DMS153 (cell line): ENCODE measurements around the gene DBT.
A peak's percentile ranks its signal among the peaks of the same experiment; 100 is the strongest.
"Not testable (repeated sequence)": the region's sequence is repeated elsewhere in the genome, so short reads cannot be mapped to it uniquely, and the experiment has no call there.

Experiments used
- DNase-seq: peaks from one replicate; lab custom pipeline; 2025; lab: John Stamatoyannopoulos, UW

DBT gene

DNA sequence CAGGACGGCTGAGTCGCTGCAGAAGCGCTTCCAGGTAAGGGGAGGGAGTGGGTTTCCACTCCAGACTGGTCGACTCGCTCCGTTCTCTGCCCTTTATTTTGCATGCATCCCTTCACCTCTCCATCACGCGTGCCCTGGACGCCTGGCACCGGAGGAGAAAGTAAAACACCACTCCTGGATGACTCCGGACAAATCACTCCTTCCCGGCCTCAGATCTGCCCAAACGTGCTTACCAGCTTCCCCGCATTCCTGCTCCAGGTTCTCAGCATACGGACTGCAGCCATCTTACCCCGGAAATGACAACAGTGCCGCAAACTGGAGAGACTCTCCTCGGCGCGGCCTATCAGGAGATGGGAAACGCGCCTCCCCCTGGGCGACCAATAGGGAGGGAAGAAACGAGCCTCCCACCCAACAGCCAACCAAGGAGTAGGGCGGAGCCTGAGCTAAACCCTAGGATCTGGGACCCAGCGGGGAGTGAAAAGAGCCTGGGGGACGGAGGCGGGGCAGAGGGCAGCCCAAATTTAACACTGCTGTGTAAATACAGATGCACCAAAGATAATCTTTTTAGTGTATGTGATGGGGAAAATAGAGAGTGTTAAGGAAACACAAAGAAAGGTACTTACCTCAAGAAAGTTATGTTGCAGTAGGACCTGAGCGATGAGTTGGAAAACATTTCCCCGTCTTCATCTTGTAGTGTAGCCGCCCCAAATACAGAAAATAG is at the start of gene DBT:
DBT (minus strand) TSS at position 298 of the 721 bp plus-strand sequence; CDS start at position 284, 14 bp downstream.
- DNase-seq, result peak; percentile 91

GRCh38 chr1:100298512-100298911 is 48.9 kb upstream of the DBT start:
- no peak for DNase-seq

DNA sequence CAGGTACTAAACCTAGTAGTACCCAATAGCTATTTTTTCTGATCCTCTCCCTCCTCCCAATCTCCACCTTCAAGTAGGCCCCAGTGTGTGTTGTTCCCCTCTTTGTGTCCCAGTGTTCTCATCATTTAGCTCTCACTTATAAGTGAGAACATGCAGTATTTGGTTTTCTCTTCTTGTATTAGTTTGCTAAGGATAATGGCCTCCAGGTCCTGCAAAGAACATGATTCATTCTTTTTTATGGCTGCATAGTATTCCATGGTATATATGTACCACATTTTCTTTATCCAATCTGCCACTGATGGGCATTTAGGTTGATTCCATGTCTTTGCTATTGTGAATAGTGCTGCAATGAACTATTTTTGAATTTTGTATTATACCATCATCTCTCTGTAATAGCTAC is 47.4 kb upstream of the DBT start:
- not testable (repeated sequence) for DNase-seq

DNA sequence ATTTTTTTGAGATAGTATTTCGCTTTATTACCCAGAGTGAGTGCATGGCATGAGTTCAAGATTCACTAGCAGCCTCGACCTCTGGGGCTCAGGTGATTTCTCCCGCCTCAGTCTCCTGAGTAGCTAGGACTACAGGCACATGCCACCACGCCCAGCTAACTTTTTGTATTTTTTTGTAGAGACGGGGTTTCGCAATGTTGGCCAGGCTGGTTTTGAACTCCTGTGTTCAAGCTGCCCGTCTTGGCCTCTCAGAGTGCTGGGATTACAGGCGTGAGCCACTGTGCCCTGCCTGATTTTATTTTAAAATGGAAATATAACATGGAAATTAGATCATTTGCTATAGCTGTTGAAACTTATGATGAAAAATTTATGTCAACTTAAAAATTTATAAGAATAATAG is 46.5 kb upstream of the DBT start:
- no peak for DNase-seq

- no peak for DNase-seq
Observed at GRCh38 chr1:100292711-100293110, 43.1 kb upstream of the DBT start.

DNA sequence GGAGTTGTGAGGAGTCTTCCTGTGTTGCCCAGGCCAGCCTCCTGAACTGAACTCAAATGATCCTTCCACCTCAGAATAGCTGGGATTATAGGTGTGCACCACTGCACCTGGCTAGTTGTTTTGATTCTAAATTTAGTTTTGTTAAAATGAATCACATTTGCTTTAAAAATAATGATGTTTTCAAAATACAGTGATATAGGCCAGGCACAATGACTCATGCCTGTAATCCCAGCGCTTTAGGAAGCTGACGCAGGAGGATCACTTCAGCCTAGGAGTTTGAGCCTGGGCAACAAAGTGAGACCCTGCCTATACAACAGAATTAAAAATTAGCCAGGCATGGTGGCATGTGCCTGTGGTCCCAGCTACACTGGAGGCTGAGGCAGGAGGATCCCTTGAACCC is 40.7 kb upstream of the DBT start:
- DNase-seq, result no peak

DNA sequence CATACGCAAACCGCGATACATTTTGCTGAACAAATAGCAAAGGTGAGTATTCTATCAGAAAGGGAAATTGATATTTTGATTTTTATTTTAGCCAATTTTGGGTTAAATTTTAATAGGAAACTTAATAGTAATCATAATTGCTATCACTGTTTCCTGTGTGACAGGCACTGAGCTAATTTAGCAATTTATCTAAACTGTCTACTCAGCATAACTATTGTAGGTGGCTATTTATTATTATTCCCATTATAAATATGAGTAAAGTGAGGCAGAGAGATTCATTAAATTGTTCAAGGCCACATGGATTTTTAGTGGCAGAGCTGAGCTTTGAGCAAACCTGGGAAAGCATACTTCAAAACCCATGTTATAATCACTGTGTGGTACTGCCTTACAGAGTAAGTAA is 37.5 kb upstream of the DBT start:
- DNase-seq, result no peak

DNA sequence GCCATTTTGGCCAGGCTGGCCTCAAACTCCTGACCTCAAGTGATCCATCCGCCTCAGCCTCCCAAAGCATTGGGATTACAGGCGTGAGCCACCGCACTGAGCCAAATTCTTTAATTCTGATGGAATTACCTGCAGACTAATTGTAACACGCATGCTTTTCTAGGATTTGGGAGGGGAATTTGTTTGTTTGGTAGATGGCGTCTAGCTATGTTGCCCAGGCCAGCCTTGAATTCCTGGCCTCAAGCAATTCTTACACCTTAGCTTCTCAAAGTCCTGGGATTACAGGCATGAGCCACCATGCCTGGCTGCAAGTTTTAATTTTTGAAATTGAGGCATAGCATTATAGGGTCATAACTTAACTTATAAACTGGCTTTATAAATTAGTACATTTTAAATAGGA is 35.0 kb upstream of the DBT start:
- DNase-seq, result no peak

GRCh38 chr1:100279954-100280682 is 30.5 kb upstream of the DBT start:
- DNase-seq, result no peak

DNA sequence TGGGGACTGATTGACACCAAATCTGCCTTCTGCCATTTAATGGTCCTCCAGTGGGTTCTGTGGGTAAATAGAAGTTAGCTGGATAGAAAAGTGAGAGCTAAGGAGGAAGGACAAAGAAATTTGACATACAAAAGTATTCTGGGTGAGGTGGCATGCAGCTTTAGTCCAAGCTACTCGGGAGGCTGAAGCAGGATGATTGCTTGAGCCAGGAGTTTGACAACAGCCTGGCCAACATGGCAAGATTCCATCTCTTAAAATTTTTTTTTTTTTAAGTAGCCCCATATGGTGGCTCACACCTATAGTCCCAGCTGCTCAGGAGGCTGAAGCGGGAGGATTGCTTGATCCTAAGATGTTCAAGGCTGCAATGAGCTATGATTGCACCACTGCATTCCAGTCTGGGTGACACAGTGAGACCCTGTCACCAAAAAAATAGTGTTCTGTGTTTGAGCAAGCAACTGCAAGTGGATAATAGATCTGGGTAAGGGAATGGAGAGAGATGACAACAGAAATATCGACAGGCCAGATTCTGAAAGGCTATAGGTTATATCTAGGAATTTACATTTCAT is 29.8 kb upstream of the DBT start:
- no peak for DNase-seq

DNA sequence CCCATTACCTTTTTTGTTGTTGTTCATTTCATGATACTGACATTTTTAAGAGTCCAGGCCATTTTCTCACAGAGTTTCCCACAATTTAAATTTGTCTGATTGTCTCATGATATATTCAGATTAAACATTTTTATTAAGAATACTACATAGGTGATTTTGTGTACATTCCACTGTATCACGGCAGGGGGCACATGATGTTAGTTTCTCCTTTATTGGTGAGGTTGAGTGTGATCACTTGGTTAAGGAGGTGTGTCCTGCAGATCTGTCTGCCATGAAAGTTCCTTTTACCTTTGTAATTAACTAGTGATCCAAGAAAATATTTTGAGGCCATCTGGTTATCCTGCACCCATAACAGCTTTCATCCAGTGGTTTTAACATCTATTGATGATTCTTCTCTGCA is 28.2 kb upstream of the DBT start:
- DNase-seq, result no peak

DNA sequence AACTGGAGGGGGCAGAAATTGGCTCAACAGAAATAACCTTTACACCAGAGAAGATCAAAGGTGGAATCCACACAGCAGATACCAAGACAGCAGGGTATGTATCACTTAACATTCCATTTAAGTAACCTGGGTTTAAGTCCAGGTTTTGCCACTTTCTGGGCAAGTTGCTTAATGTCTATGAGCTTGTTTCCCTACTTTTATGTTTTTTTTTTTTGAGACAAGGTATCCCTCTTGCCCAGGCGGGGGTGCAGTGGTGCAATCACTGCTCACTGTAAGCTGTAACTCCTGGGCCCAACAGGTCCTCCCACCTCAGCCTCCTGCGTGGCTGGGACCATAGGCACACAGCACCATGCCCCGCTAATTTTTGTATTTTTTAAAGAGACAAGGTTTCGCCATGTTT is 18.6 kb upstream of the DBT start:
- DNase-seq, result no peak

DNA sequence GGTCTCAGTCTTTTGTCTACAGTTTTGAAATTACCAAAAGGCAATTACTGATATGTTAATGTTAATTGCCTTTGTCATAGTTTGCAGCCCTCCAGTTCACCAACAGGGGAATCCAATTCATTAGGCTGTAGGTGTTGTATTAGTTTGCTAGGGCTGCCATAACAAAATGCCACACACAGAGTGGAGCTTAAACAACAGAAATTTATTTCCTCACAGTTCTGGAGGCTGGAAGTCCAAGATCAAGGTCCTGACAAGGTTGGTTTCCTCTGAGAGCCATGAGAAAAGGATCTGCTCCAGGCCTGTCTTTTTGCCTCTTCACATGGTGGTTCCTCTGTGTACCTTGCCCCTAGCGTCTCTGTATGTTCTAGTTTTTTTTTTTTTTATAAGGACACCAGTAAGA is 17.6 kb upstream of the DBT start:
- no peak for DNase-seq

DNA sequence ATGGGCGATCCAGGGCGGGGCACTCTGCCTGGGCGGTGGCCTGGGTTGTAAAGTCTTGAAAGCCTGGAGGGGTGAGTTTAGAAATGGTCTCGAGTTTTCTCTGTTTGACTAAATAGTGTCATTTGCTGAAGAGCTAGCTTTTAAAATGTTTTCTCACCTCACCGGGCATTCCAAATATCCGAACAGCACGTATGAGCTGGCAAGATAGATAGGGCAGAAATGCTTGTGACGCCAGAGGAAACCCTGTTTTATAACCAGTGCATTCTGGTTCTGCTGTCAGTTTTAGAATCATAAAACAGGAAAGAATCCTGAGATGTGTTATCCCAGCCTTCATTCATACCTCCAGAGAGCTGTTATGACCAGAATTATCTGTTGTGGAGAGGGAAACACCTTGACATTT is 17.1 kb upstream of the DBT start:
- DNase-seq, result no peak

GRCh38 chr1:100265931-100266740 is 16.5 kb upstream of the DBT start, which contains the start of gene RTCA:
Gene RTCA, plus strand, starts transcription at chr1:100266216. Its CDS starts 160 bp downstream, at chr1:100266376.
- peak; percentile 82 for DNase-seq

DNA sequence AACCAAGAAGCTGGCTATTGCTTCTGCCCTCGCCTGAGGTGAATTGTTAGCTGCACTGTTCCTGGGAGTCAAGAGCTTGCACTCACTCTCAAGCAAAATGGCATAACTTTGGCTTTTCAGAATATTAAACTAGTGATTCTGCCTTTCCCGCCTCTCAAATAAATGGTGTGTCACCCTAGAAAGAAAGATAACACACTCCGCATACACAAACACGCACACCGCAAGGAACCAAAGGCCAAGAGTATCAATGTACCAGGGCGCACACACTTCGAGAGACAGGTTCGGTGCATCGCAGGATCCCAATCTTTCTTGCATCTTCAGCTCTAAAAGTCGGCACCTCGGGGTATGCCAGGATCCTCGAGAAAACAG is 15.9 kb upstream of the DBT start:
- no peak for DNase-seq

- DNase-seq, result not testable (repeated sequence)
Observed at GRCh38 chr1:100264081-100264480, 14.4 kb upstream of the DBT start.

DNA sequence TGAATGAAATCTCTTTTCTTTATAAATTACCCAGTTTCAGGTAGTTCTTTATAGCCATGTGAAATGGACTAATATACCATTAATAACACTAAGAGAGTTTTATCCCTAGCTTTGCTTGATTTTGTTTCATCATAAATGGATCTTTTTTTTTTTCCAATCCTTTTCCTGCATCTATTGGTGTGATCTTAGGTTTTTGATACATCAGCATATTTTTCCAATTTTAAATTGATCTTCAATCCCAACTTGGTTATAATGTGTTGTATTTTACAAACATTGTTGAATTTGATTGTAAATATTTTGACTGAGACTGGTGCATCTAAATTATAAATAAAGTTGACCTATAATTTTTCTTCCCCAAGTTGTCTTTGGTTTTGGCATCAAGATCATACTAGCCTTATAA is 12.1 kb upstream of the DBT start:
- DNase-seq, result no peak

GRCh38 chr1:100258427-100258826 is 8.8 kb upstream of the DBT start:
- DNase-seq, result not testable (repeated sequence)

- DNase-seq, result not testable (repeated sequence)
Observed at GRCh38 chr1:100256273-100256672, 6.6 kb upstream of the DBT start.

DNA sequence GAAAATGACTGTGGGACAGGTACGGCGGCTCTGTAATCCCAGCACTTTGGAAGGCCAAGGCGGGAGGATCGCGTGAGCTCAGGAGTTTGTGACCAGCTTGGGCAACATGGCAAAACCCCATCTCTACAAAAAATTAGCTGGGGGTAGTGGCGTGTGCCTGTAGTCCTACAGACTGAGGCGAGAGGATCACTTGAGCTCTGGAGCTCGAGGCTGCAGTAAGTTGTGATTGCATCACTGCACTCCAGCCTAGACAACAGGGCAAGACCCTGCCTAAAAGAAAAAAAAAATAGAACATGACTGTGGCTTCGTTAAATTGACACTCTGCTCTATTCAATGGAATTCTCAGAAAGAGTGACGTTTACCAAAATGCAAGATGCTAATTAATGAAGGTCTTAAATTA is 3.9 kb upstream of the DBT start:
- no peak for DNase-seq

DNA sequence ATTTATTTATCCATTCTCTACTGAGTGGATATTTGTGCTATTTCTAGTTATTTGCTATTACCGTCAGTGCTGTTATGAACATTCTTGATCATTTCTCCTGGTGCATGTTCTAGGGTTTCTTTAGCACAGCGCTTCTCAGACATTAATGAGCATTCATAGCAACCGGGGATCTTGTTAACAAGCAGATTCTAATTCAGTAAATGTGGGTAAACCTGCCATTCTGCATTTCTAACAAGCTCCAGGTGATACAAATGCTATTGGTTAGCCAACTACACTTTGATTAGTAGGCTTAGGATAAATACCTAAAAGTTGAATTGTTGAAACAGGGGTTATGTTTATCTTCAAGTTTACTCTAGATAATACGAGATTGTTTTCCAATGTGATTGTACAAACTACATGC is 3.3 kb upstream of the DBT start:
- no peak for DNase-seq
